ENCODE measurements around the gene AWAT1.
"Not testable (repeated sequence)": the region's sequence is repeated elsewhere in the genome, so short reads cannot be mapped to it uniquely, and the experiment has no call there.

Gene AWAT1

GRCh38 chrX:70264784-70265183, 30.3 kb downstream of the AWAT1 start:
- Histone ChIP-seq H3K79me1 (ENCODE audit: low read length) (no peaks in the 10 kb centered on the region), H3K4me2 (ENCODE audit: low read length) (no peak overlapping the region), H3K4ac (ENCODE audit: low read depth, low read length) (no peak overlapping the region), H3K56ac (ENCODE audit: low read length) (no peak overlapping the region), H2AK5ac (ENCODE audit: low read length) (no peak overlapping the region), H3K27ac (ENCODE audit: low read depth, low read length) (no peak overlapping the region), H3K36me3 (ENCODE audit: control insufficient read depth, insufficient read depth, low read length) (no peaks in the 10 kb centered on the region), H4K5ac (ENCODE audit: low read length) (no peak overlapping the region), H3K27me3 (ENCODE audit: insufficient read depth, low read length, poor library complexity) (no peaks in the 10 kb centered on the region), H3K9ac (ENCODE audit: low read length) (no peak overlapping the region), H3K18ac (ENCODE audit: low read length) (no peak overlapping the region), H2BK15ac (replicated peaks; ENCODE audit: low read depth) (no peak overlapping the region), H2BK120ac (ENCODE audit: low read depth, low read length) (no peak overlapping the region), H4K8ac (ENCODE audit: low read depth, low read length) (no peak overlapping the region), H2BK5ac (ENCODE audit: low read length) (no peak overlapping the region), H3K23ac (ENCODE audit: low read length) (no peak overlapping the region), H3K4me3 (ENCODE audit: low read length) (no peak overlapping the region), H3K79me2 (ENCODE audit: control insufficient read depth, insufficient read depth, low read length) (no peaks in the 10 kb centered on the region), H3K4me1 (ENCODE audit: control insufficient read depth, low read depth, low read length) (no peaks in the 10 kb centered on the region)
- no peak for DNase-seq
- no CpG with 5 or more reads among the region's 3 CpGs for WGBS (ENCODE audit: extremely low coverage, insufficient coverage, low lambda C conversion rate)

GRCh38 chrX:70268034-70268433, 33.6 kb downstream of the AWAT1 start, which contains the start of gene ARR3:
TSS of gene ARR3 (plus strand) at chrX:70268334. CDS start at chrX:70269386, 1,052 bp downstream.
- Histone ChIP-seq H3K36me3 (ENCODE audit: control insufficient read depth, insufficient read depth, low read length) (no peaks in the 10 kb centered on the region), H3K18ac (ENCODE audit: low read length) (no peak within 1 kb of the TSS), H4K8ac (ENCODE audit: low read depth, low read length) (no peak within 1 kb of the TSS)

GRCh38 chrX:70274029-70274428, 39.6 kb downstream of the AWAT1 start:
- not testable (repeated sequence) for DNase-seq

More at GRCh38 chrX:70268034-70268433, 33.6 kb downstream of the AWAT1 start, which contains the start of gene ARR3:
- no peak within 1 kb of the TSS for H3K56ac ChIP-seq (ENCODE audit: low read length)
- no peak within 1 kb of the TSS for H3K4me2 ChIP-seq (ENCODE audit: low read length)
- H2BK15ac ChIP-seq (replicated peaks; ENCODE audit: low read depth), result no peak within 1 kb of the TSS
- no peaks in the 10 kb centered on the region for H3K27me3 ChIP-seq (ENCODE audit: insufficient read depth, low read length, poor library complexity)
- no peaks in the 10 kb centered on the region for H3K79me1 ChIP-seq (ENCODE audit: low read length)
- H3K27ac ChIP-seq (ENCODE audit: low read depth, low read length), result no peak within 1 kb of the TSS
- no peaks in the 10 kb centered on the region for H3K4me1 ChIP-seq (ENCODE audit: control insufficient read depth, low read depth, low read length)
- DNase-seq, result no peak
- no peak within 1 kb of the TSS for H2BK5ac ChIP-seq (ENCODE audit: low read length)
- H3K79me2 ChIP-seq (ENCODE audit: control insufficient read depth, insufficient read depth, low read length), result no peaks in the 10 kb centered on the region
- H4K5ac ChIP-seq (ENCODE audit: low read length), result no peak within 1 kb of the TSS
- no peak within 1 kb of the TSS for H3K4me3 ChIP-seq (ENCODE audit: low read length)
- no peak within 1 kb of the TSS for H2BK120ac ChIP-seq (ENCODE audit: low read depth, low read length)
- H3K4ac ChIP-seq (ENCODE audit: low read depth, low read length), result no peak within 1 kb of the TSS
- H2AK5ac ChIP-seq (ENCODE audit: low read length), result no peak within 1 kb of the TSS
- no peak within 1 kb of the TSS for H3K9ac ChIP-seq (ENCODE audit: low read length)
- no peak within 1 kb of the TSS for H3K23ac ChIP-seq (ENCODE audit: low read length)

GRCh38 chrX:70279081-70279480, 44.6 kb downstream of the AWAT1 start:
- H3K18ac ChIP-seq (ENCODE audit: low read length), result no peak overlapping the region
- H3K27ac ChIP-seq (ENCODE audit: low read depth, low read length), result no peak overlapping the region
- no peak overlapping the region for H3K4ac ChIP-seq (ENCODE audit: low read depth, low read length)
- no peak overlapping the region for H2BK120ac ChIP-seq (ENCODE audit: low read depth, low read length)
- no peak overlapping the region for H4K8ac ChIP-seq (ENCODE audit: low read depth, low read length)
- H3K4me1 ChIP-seq (ENCODE audit: control insufficient read depth, low read depth, low read length), result no peaks in the 10 kb centered on the region
- H3K79me1 ChIP-seq (ENCODE audit: low read length), result no peaks in the 10 kb centered on the region
- no peak for DNase-seq
- no peak overlapping the region for H2AK5ac ChIP-seq (ENCODE audit: low read length)
- H3K36me3 ChIP-seq (ENCODE audit: control insufficient read depth, insufficient read depth, low read length), result no peaks in the 10 kb centered on the region
- H2BK15ac ChIP-seq (replicated peaks; ENCODE audit: low read depth), result no peak overlapping the region
- no peak overlapping the region for H3K23ac ChIP-seq (ENCODE audit: low read length)
- no peak overlapping the region for H4K5ac ChIP-seq (ENCODE audit: low read length)
- H3K27me3 ChIP-seq (ENCODE audit: insufficient read depth, low read length, poor library complexity), result no peaks in the 10 kb centered on the region
- no peak overlapping the region for H3K4me2 ChIP-seq (ENCODE audit: low read length)
- H3K56ac ChIP-seq (ENCODE audit: low read length), result no peak overlapping the region
- H3K4me3 ChIP-seq (ENCODE audit: low read length), result no peak overlapping the region
- no peak overlapping the region for H3K9ac ChIP-seq (ENCODE audit: low read length)
- no peak overlapping the region for H2BK5ac ChIP-seq (ENCODE audit: low read length)
- WGBS (ENCODE audit: extremely low coverage, insufficient coverage, low lambda C conversion rate), result no CpG with 5 or more reads among the region's 3 CpGs
- H3K79me2 ChIP-seq (ENCODE audit: control insufficient read depth, insufficient read depth, low read length), result no peaks in the 10 kb centered on the region

More at GRCh38 chrX:70274029-70274428, 39.6 kb downstream of the AWAT1 start:
- H3K36me3 ChIP-seq (ENCODE audit: control insufficient read depth, insufficient read depth, low read length); H3K9ac ChIP-seq (ENCODE audit: low read length); H3K18ac ChIP-seq (ENCODE audit: low read length); H4K8ac ChIP-seq (ENCODE audit: low read depth, low read length); H3K4me1 ChIP-seq (ENCODE audit: control insufficient read depth, low read depth, low read length); H2AK5ac ChIP-seq (ENCODE audit: low read length); H2BK120ac ChIP-seq (ENCODE audit: low read depth, low read length); H2BK15ac ChIP-seq (replicated peaks; ENCODE audit: low read depth); H3K79me2 ChIP-seq (ENCODE audit: control insufficient read depth, insufficient read depth, low read length); H3K4me2 ChIP-seq (ENCODE audit: low read length); H4K5ac ChIP-seq (ENCODE audit: low read length); H3K79me1 ChIP-seq (ENCODE audit: low read length); H3K27me3 ChIP-seq (ENCODE audit: insufficient read depth, low read length, poor library complexity); H3K4me3 ChIP-seq (ENCODE audit: low read length); H2BK5ac ChIP-seq (ENCODE audit: low read length); H3K56ac ChIP-seq (ENCODE audit: low read length); H3K23ac ChIP-seq (ENCODE audit: low read length); H3K27ac ChIP-seq (ENCODE audit: low read depth, low read length); H3K4ac ChIP-seq (ENCODE audit: low read depth, low read length): not testable (repeated sequence)
- no CpG with 5 or more reads among the region's 7 CpGs for WGBS (ENCODE audit: extremely low coverage, insufficient coverage, low lambda C conversion rate)

GRCh38 chrX:70280573-70280972, 46.1 kb downstream of the AWAT1 start:
- Histone ChIP-seq H3K4me1 (ENCODE audit: control insufficient read depth, low read depth, low read length) (no peaks in the 10 kb centered on the region), H3K4me2 (ENCODE audit: low read length) (no peak overlapping the region), H2BK120ac (ENCODE audit: low read depth, low read length) (no peak overlapping the region), H2AK5ac (ENCODE audit: low read length) (no peak overlapping the region), H3K56ac (ENCODE audit: low read length) (no peak overlapping the region), H3K23ac (ENCODE audit: low read length) (no peak overlapping the region), H3K4me3 (ENCODE audit: low read length) (no peak overlapping the region), H2BK15ac (replicated peaks; ENCODE audit: low read depth) (no peak overlapping the region), H3K18ac (ENCODE audit: low read length) (no peak overlapping the region), H4K8ac (ENCODE audit: low read depth, low read length) (no peak overlapping the region), H3K79me2 (ENCODE audit: control insufficient read depth, insufficient read depth, low read length) (no peaks in the 10 kb centered on the region), H4K5ac (ENCODE audit: low read length) (no peak overlapping the region), H3K27me3 (ENCODE audit: insufficient read depth, low read length, poor library complexity) (no peaks in the 10 kb centered on the region), H3K79me1 (ENCODE audit: low read length) (no peaks in the 10 kb centered on the region), H2BK5ac (ENCODE audit: low read length) (no peak overlapping the region), H3K4ac (ENCODE audit: low read depth, low read length) (no peak overlapping the region), H3K27ac (ENCODE audit: low read depth, low read length) (no peak overlapping the region), H3K36me3 (ENCODE audit: control insufficient read depth, insufficient read depth, low read length) (no peaks in the 10 kb centered on the region), H3K9ac (ENCODE audit: low read length) (no peak overlapping the region)
- no CpG with 5 or more reads among the region's 3 CpGs for WGBS (ENCODE audit: extremely low coverage, insufficient coverage, low lambda C conversion rate)
- no peak for DNase-seq

GRCh38 chrX:70281951-70282350, 47.5 kb downstream of the AWAT1 start, which contains the start of gene RAB41:
TSS of gene RAB41 (plus strand) at chrX:70282172. CDS start at chrX:70282218, 46 bp downstream.
- Histone ChIP-seq H4K8ac (ENCODE audit: low read depth, low read length) (no peak within 1 kb of the TSS), H3K4me2 (ENCODE audit: low read length) (no peak within 1 kb of the TSS), H3K23ac (ENCODE audit: low read length) (no peak within 1 kb of the TSS), H2AK5ac (ENCODE audit: low read length) (no peak within 1 kb of the TSS), H2BK15ac (replicated peaks; ENCODE audit: low read depth) (no peak within 1 kb of the TSS), H3K79me2 (ENCODE audit: control insufficient read depth, insufficient read depth, low read length) (no peaks in the 10 kb centered on the region), H3K4me1 (ENCODE audit: control insufficient read depth, low read depth, low read length) (no peaks in the 10 kb centered on the region), H3K27me3 (ENCODE audit: insufficient read depth, low read length, poor library complexity) (no peaks in the 10 kb centered on the region), H2BK120ac (ENCODE audit: low read depth, low read length) (no peak within 1 kb of the TSS), H3K4me3 (ENCODE audit: low read length) (no peak within 1 kb of the TSS), H3K18ac (ENCODE audit: low read length) (no peak within 1 kb of the TSS), H2BK5ac (ENCODE audit: low read length) (no peak within 1 kb of the TSS), H3K36me3 (ENCODE audit: control insufficient read depth, insufficient read depth, low read length) (no peaks in the 10 kb centered on the region), H3K79me1 (ENCODE audit: low read length) (no peaks in the 10 kb centered on the region), H4K5ac (ENCODE audit: low read length) (no peak within 1 kb of the TSS), H3K9ac (ENCODE audit: low read length) (no peak within 1 kb of the TSS), H3K27ac (ENCODE audit: low read depth, low read length) (no peak within 1 kb of the TSS), H3K56ac (ENCODE audit: low read length) (no peak within 1 kb of the TSS), H3K4ac (ENCODE audit: low read depth, low read length) (no peak within 1 kb of the TSS)
- no peak for DNase-seq
- WGBS (ENCODE audit: extremely low coverage, insufficient coverage, low lambda C conversion rate), result no CpG with 5 or more reads among the region's 21 CpGs

Data from mesendoderm (in vitro differentiated cells).